CD4-positive, alpha-beta T cell treated with Interleukin-17A for 1 hour (primary cell): ENCODE measurements around the gene GFPT1.
"Not testable (repeated sequence)": the region's sequence is repeated elsewhere in the genome, so short reads cannot be mapped to it uniquely, and the experiment has no call there.

Experiments used
- DNase-seq: peaks from one replicate; pipeline ENCODE4 v3.0.0-alpha.2; 2020

Gene GFPT1

DNA sequence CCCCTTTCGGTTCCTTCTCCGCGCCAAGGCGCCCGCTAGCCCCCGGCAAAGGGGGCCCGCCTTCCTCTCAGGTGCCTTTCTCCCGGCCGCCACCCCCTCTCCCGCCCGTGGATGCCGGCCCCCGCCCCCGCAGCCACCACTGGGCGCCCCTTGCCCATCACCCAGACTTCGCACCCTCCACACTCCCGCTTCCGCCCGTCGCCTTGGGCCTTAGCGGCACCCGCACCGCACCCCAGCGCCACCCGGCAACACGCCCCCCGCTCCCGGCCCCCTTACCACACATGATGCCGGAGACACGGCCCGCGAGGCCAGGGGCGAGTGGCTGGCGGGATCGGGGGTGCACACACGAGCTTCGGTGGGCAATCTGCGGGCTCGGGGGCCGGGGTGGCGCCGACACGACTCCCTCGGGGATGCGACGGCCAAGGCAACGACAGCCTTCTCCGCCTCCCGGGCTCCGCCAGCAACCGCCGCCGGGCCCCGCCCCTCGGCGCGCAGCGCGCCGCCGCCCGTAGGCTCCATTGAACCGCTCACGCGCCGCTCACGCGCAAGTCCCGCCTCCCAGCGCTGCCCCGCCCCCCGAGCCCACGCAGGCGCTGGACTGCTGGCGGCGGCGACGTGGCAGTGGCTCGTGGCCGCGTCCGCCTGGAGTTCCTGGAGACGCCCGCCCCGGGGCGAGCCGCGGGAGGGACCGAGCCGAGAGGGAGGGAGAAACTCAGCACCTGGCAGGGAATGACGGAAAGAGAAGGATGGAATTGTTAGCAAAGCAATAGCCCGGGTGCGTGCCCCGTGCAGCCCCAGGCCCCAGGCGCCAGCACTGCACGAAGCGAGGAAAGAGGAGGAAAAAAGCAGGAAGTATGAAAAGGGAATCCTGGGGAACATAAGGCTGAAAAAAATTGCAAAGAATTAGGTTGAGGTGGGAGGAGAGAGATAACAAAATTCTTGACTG, at the start of gene GFPT1:
Gene GFPT1 (minus strand): TSS at position 439 of the 946 bp plus-strand sequence. CDS start 156 bp downstream, at position 283.
- peak; percentile 90 for DNase-seq

DNA sequence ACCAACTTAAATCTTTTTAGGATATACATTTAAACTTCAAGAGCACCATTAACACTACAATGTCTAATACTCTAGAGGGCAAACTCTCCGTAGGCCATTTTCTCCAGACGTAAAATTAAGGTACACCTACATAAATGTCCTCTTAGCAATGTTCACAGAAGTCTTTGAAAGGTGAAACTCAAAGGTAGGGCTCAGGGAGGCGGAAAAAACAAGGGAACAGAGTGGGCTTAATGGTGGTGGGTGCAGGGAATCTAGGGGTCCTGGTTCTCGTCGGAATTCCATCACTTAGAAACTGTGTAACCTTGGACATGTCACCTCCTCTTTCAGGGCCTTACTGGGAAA, 49.5 kb upstream of the GFPT1 start:
- no peak for DNase-seq

- DNase-seq, result no peak
Observed at GRCh38 chr2:69434753-69435152, 47.7 kb upstream of the GFPT1 start.

DNA sequence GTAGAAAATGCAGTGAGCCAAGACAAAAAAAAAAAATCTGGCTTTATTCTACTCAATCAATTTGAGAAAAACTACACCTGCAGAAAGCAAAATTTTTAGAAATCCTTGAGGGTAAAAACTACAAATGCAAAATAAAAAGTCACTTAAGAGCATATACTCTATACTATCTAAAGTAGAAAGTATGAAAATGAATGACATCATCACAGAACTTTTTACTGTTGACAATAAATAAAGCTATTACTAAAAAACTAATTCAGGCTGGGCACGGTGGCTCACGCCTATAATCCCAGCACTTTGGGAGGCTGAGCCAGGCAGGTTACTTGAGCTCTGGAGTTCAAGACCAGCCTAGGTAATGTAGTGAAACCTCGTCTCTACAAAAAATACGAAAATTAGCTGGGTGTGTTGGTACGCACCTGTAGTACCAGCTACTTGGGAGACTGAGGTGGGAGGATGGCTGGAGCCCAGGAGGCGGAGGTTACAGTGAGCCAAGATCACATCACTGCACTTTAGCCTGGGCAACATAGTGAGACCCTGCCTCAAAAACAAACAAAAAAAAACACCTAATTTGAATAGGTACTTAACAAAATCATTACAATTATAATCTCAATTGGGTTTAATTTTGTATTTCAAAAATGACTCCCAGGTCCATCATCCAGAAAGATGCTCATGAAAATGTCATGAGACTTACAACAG, 42.6 kb upstream of the GFPT1 start:
- no peak for DNase-seq

DNA sequence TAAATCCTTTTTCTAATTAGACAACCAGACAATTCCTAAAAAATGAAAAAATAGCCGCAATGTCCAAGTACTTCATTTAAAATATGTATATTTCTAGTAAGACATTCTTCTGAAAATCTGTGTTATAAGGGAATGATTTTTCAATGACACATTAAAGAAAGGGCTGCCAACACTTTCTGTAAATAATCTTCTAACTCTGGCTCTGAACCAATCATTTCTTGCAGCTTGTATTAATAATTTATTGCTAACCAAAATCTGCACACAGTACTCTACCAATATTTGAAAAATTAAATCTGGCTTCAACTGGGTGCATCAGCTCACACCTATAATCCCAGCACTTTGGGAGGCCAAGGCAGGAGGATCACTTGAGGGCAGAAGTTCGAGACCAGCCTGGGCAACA, 42.0 kb upstream of the GFPT1 start:
- no peak for DNase-seq

DNA sequence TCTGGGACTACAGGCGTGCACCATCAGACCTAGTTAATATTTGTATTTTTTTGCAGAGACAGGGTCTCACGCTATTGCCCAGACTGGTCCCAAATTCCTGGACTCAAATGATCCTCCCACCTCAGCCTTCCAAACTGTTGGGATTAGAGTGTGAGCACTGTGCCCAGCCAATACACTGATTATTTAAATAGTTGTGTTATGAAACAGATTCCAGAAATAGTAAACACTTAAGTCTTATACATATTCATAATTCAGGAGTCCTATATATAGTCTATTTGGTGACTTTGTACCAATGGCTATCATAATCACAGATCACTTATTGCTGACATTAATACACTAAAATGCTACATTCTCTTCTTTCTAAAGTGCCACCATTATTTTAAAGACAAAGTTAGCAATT, 37.4 kb upstream of the GFPT1 start:
- DNase-seq, result no peak

- no peak for DNase-seq
Observed at GRCh38 chr2:69422198-69422597, 35.2 kb upstream of the GFPT1 start.

- DNase-seq, result not testable (repeated sequence)
Observed at GRCh38 chr2:69419111-69419510, 32.1 kb upstream of the GFPT1 start.

- DNase-seq, result no peak
Observed at GRCh38 chr2:69416147-69416546, 29.1 kb upstream of the GFPT1 start.

GRCh38 chr2:69411120-69411519, 24.1 kb upstream of the GFPT1 start:
- DNase-seq, result no peak

GRCh38 chr2:69405306-69405705, 18.3 kb upstream of the GFPT1 start:
- DNase-seq, result no peak

GRCh38 chr2:69400121-69400520, 13.1 kb upstream of the GFPT1 start:
- DNase-seq, result no peak

DNA sequence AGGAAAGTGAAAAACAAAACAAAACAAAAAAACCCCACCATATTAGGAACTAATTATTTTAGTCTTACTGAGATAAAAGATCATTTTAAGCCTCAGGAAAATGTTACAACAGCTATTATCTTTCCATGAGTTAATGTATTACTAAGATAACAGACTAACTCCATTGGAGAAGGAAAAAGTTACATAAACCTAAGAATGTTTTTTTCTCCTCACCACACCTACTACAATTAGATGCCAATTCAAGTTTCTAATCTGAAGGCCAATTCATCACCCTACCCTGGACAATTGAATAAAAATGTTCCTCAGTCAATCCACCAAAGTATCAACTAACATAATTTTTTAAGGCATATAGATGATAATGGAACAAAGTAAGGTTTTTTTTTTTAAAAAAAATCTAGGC, 10.2 kb upstream of the GFPT1 start:
- DNase-seq, result no peak

- no peak for DNase-seq
Observed at GRCh38 chr2:69395866-69396265, 8.8 kb upstream of the GFPT1 start.

- no peak for DNase-seq
Observed at GRCh38 chr2:69393963-69394362, 6.9 kb upstream of the GFPT1 start.

GRCh38 chr2:69390471-69390870, 3.4 kb upstream of the GFPT1 start:
- DNase-seq, result no peak

DNA sequence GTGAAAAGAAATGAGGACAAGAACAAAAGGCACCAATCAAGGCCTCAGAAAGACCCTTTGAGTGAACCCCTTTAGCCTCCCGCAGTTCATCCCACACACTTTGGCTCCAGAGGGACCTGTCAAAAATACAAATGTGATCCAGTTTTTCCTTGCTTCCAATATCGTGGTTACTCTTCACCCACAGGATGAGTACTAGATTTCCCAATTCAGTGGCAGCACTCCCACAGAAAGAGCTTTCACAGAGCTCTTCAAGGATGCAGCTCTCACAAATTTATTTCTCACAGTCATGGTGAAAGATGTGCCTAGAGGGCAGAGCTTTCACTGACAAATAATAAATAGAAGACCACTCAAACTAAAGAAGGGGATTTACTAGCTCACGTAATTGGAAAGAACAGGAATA, 3.0 kb upstream of the GFPT1 start:
- no peak for DNase-seq

DNA sequence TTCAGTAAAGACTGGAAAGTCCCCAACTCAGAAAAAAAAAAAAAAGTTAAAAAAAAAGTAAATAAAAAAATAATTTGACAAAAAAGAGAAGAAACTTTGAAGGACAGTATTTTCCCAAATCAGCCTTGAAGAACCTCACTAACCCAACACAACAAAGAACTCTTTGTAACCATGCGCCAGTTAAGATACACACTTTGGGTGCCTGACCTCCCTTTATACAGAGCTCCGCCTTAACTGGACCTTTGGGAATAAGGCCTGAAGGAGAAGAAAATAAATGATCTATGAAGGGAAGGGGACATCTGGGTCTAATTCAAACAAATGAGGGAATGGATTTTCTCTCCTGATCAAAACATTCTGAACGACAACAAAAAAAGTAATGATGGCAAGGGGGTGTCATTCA, 2.2 kb upstream of the GFPT1 start:
- DNase-seq, result no peak

- no peak for DNase-seq
Observed at GRCh38 chr2:69387770-69388481, 899 bp upstream of the GFPT1 start.

DNA sequence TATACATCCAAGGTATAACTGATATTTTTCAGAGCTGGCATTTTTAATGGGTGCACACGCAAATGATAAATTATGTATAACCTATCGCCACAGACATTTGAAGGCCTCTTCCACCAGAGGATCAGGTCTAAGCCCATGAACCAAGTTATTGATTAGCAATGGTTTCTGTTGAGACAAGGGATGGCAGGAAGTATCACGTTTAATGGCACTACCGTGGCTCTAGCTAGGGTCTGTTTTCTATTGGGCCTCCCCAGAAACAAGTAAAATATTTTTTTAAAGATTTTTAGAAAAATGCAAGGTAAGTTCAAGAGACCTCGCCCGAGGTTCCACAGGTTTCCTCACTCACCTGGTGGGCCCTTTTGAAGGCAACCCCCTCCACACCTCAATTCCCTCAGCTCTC, 667 bp downstream of the GFPT1 start:
- no peak for DNase-seq

DNA sequence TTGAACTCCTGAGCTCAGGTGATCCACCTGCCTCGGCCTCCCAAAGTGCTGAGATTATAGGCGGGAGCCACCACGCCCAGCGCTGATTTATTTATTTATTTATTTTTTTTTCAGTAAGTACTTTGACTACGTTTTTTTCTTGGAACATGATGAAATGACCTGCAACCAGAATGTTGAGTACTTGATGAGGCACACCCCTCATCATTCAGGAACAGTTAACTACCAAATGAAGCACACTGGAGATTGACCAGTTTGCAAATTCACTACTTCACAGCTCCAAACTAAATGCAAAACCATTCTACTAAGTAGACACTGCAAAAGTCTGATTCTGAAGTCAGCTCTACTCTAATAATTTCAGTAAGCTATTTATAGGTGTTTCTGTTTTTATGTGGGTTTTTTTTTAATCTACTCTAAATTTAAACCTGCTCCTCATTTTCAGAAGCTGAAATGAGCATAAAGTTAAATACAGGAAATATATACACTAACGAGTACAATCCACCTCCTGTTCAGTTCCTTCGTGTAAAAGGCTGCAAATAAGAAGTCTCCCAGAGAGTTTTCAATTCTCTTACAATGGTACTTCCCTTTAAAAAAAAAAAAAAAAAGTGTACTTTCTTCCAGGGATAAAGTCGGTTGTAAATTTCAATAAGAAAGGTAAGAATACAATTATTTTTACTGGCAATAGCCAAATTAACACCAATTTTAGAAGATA, 1.4 kb downstream of the GFPT1 start:
- DNase-seq, result no peak

GRCh38 chr2:69384618-69385081, 2.4 kb downstream of the GFPT1 start:
- DNase-seq, result no peak
